ENCODE measurements around the gene ZNF184. TPM values are rescaled to one million over a fixed set of nuclear protein-coding genes. Genes with fewer than 3 reads are reported as not detected.

The ZNF184 gene
- total and polyA plus RNA-seq, 2 of the 4 experiments (the other 2 are of a cell fraction), result 2.8 to 8.1 TPM

- no peak overlapping the region for H2BK120ac ChIP-seq (ENCODE audit: low read depth, low read length)
- DNase-seq, result no peak
- no peak overlapping the region for H3K9ac ChIP-seq (ENCODE audit: low read depth, low read length)
- TF ChIP-seq NFE2L2 (IDR thresholded peaks at IDR 0.05; ENCODE audit: low read depth, low read length) (no peak), MAFK (IDR thresholded peaks at IDR 0.05; ENCODE audit: low read depth, low read length) (no peak), CTCF (conservative IDR thresholded peaks at IDR 0.05; ENCODE audit: low read depth, low read length) (no peak), RAD21 (IDR thresholded peaks at IDR 0.05; ENCODE audit: low read length) (no peak), BHLHE40 (IDR thresholded peaks at IDR 0.05; ENCODE audit: low read depth, low read length) (no peak)
- H4K20me1 ChIP-seq (ENCODE audit: insufficient read depth, low read length), result no peaks in the 10 kb centered on the region
- H4K5ac ChIP-seq (ENCODE audit: low read depth, low read length), result no peak overlapping the region
- no peak overlapping the region for H3K4me2 ChIP-seq (ENCODE audit: low read depth, low read length)
- H2AK5ac ChIP-seq (ENCODE audit: low read depth, low read length), result no peak overlapping the region
- H3K56ac ChIP-seq (ENCODE audit: extremely low read depth, insufficient read depth, low read length), result no peak overlapping the region
- dilution Hi-C loops (cut with HindIII; ENCODE audit: low sequenced_read_pairs, unreplicated experiment) (no loop called here), in situ Hi-C loops (cut with MboI; ENCODE audit: low sequenced_read_pairs) (no loop called here), intact Hi-C loops (cut with micrococcal nuclease) (no loop called here)
- no peak overlapping the region for H3K27ac ChIP-seq (ENCODE audit: insufficient read depth, low read length)
- no peaks in the 10 kb centered on the region for H3K36me3 ChIP-seq (ENCODE audit: control insufficient read depth, insufficient read depth, low read length)
- no CpG with 5 or more reads among the region's 1 CpG for WGBS, 2 experiments (ENCODE audit: extremely low coverage in 2 of 2, insufficient read length in 1 of 2)
- no peak overlapping the region for H3K14ac ChIP-seq (replicated peaks; ENCODE audit: low read depth, low read length)
- no peak overlapping the region for H3K18ac ChIP-seq (ENCODE audit: low read depth, low read length)
- H3K4me3 ChIP-seq (ENCODE audit: insufficient read depth, low read depth, low read length), result no peak overlapping the region
- H3K23ac ChIP-seq (ENCODE audit: low read depth, low read length), result no peak overlapping the region
- H3K79me1 ChIP-seq (ENCODE audit: low read depth in 1 of 2, low read length in 2 of 2), result no peaks in the 10 kb centered on the region
- ChIA-PET POLR2A (ENCODE audit: unreplicated experiment) (no interaction called here), CTCF (no interaction called here)
- H3K4ac ChIP-seq (ENCODE audit: low read depth, low read length), result no peak overlapping the region
- H2AK9ac ChIP-seq (replicated peaks; ENCODE audit: low read depth, low read length, poor library complexity), result no peak overlapping the region
- no peak overlapping the region for H2BK20ac ChIP-seq (ENCODE audit: low read depth, low read length)
- H4K8ac ChIP-seq (ENCODE audit: low read depth in 2 of 2, low read length in 2 of 2), result no peak overlapping the region
- H2AFZ ChIP-seq (replicated peaks; ENCODE audit: low read length, poor library complexity), result no peak overlapping the region
- H2BK15ac ChIP-seq (ENCODE audit: low read depth, low read length), result no peak overlapping the region
- H3K27me3 ChIP-seq (ENCODE audit: control insufficient read depth, insufficient read depth, low read length), result no peaks in the 10 kb centered on the region
- no peak for ATAC-seq (ENCODE audit: low read depth)
- peaks cover 12% of the 10 kb centered on the region for H3K9me3 ChIP-seq (ENCODE audit: control insufficient read depth, insufficient read depth, low read length)
- no peak overlapping the region for H4K91ac ChIP-seq (ENCODE audit: insufficient read depth, low read depth, low read length)
- no peak overlapping the region for H2BK5ac ChIP-seq (ENCODE audit: low read depth, low read length, poor library complexity, severe bottlenecking)
- no peaks in the 10 kb centered on the region for H3K4me1 ChIP-seq (ENCODE audit: control insufficient read depth, insufficient read depth, low read length)
- no peaks in the 10 kb centered on the region for H3K9me1 ChIP-seq (ENCODE audit: insufficient read depth, low read length)
- BruUV-seq (replicated peaks), result no TSS peak
Observed at GRCh38 chr6:27442932-27443331, 30.0 kb downstream of the ZNF184 start.

Data from IMR-90 (cell line).